ENCODE measurements around the gene MMS22L. TPM values are rescaled to one million over a fixed set of nuclear protein-coding genes. Genes with fewer than 3 reads are reported as not detected.

The MMS22L gene
- total and polyA plus RNA-seq, 4 donors, result 0.50 to 10.8 (median 4.1) TPM

DNA sequence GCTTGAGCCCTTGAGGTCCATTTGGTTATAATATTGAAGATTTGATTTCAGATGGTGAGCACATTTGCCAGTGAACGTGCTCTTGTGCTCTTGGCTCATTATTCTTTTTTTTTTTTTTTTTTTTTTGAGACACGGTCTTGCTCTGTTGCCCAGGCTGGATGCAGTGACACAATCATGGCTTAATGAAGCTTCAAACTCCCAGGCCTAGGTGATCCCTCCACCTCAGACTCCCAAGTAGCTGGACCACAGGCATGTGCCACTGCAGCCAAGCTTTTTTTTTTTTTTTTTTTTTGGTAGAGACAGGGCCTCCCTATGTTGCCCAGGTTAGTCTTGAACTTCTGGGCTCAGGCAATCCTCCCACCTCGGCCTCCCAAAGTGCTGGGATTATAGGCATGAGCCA lies 182.3 kb downstream of the MMS22L start:
- no peaks in the 10 kb centered on the region for H3K9me3 ChIP-seq (ENCODE audit: control insufficient read depth, low read length)
- no peak for DNase-seq
- H3K4me1 ChIP-seq (ENCODE audit: control insufficient read depth in 1 of 2, insufficient read depth in 2 of 2, low read length in 2 of 2), result no peaks in the 10 kb centered on the region
- no peaks in the 10 kb centered on the region for H3K27me3 ChIP-seq (ENCODE audit: control insufficient read depth in 1 of 2, insufficient read depth in 2 of 2, low read length in 1 of 2)
- intact Hi-C loops (cut with DNase I), result no loop called here
- H3K4me3 ChIP-seq (ENCODE audit: low read length in 2 of 2), result no peak overlapping the region
- no peak for ATAC-seq (ENCODE audit: low FRiP score)
- no peak overlapping the region for H3K27ac ChIP-seq (ENCODE audit: low read depth in 1 of 2, low read length in 2 of 2)
- 71 to 78% methylated on average over 2 to 3 of the region's 3 CpGs for WGBS, 2 donors
- no peaks in the 10 kb centered on the region for H3K36me3 ChIP-seq (ENCODE audit: control insufficient read depth in 1 of 2, insufficient read depth in 2 of 2, low read length in 1 of 2)

GRCh38 chr6:97097068-97098047 lies 185.7 kb downstream of the MMS22L start:
- H3K9me3 ChIP-seq (ENCODE audit: control insufficient read depth, low read length), result no peaks in the 10 kb centered on the region
- intact Hi-C loops (cut with DNase I), result no loop called here
- no peak overlapping the region for H3K27ac ChIP-seq (ENCODE audit: low read depth in 1 of 2, low read length in 2 of 2)
- H3K36me3 ChIP-seq (ENCODE audit: control insufficient read depth in 1 of 2, insufficient read depth in 2 of 2, low read length in 1 of 2), result no peaks in the 10 kb centered on the region
- DNase-seq, result no peak
- WGBS, 2 donors, result 60 to 61% methylated on average over 14 of the region's 14 CpGs
- no peak overlapping the region for H3K4me3 ChIP-seq (ENCODE audit: low read length in 2 of 2)
- no peak for ATAC-seq (ENCODE audit: low FRiP score)
- H3K27me3 ChIP-seq (ENCODE audit: control insufficient read depth in 1 of 2, insufficient read depth in 2 of 2, low read length in 1 of 2), result no peaks in the 10 kb centered on the region
- H3K4me1 ChIP-seq (ENCODE audit: control insufficient read depth in 1 of 2, insufficient read depth in 2 of 2, low read length in 2 of 2), result no peaks in the 10 kb centered on the region

GRCh38 chr6:97095311-97095850 lies 187.6 kb downstream of the MMS22L start:
- intact Hi-C loops (cut with DNase I), result no loop called here
- ATAC-seq (ENCODE audit: low FRiP score), result no peak
- H3K27me3 ChIP-seq (ENCODE audit: control insufficient read depth in 1 of 2, insufficient read depth in 2 of 2, low read length in 1 of 2), result no peaks in the 10 kb centered on the region
- no peak overlapping the region for H3K4me3 ChIP-seq (ENCODE audit: low read length in 2 of 2)
- 51 to 59% methylated on average over 3 of the region's 3 CpGs for WGBS, 2 donors
- no peaks in the 10 kb centered on the region for H3K4me1 ChIP-seq (ENCODE audit: control insufficient read depth in 1 of 2, insufficient read depth in 2 of 2, low read length in 2 of 2)
- DNase-seq, result no peak
- H3K27ac ChIP-seq (ENCODE audit: low read depth in 1 of 2, low read length in 2 of 2), result no peak overlapping the region
- no peaks in the 10 kb centered on the region for H3K36me3 ChIP-seq (ENCODE audit: control insufficient read depth in 1 of 2, insufficient read depth in 2 of 2, low read length in 1 of 2)
- no peaks in the 10 kb centered on the region for H3K9me3 ChIP-seq (ENCODE audit: control insufficient read depth, low read length)

DNA sequence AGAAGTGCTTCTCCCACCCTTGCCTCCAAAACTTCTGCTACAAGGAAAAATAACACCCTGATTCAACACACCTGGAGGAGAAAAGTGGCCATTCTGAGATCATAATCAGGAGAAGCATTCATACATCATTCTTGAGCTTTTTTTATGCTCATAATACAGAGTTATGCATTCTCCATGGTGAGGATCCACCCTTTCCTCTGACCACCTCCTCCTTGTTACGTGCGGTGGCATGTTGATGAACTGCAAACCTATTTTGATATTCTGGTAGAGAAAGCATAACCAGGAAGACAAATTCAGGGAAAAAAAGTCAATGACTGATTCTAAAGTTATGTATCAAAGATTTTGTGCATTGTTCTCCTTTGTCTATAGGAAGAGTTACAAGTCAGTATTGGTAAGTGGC lies 188.6 kb downstream of the MMS22L start:
- WGBS, 2 donors, result 96 to 97% methylated on average over 2 of the region's 2 CpGs
- ATAC-seq (ENCODE audit: low FRiP score), result no peak
- no peak for DNase-seq
- no peak overlapping the region for H3K4me3 ChIP-seq (ENCODE audit: low read length in 2 of 2)
- no peaks in the 10 kb centered on the region for H3K27me3 ChIP-seq (ENCODE audit: control insufficient read depth in 1 of 2, insufficient read depth in 2 of 2, low read length in 1 of 2)
- H3K9me3 ChIP-seq (ENCODE audit: control insufficient read depth, low read length), result no peaks in the 10 kb centered on the region
- H3K36me3 ChIP-seq (ENCODE audit: control insufficient read depth in 1 of 2, insufficient read depth in 2 of 2, low read length in 1 of 2), result no peaks in the 10 kb centered on the region
- H3K27ac ChIP-seq (ENCODE audit: low read depth in 1 of 2, low read length in 2 of 2), result no peak overlapping the region
- intact Hi-C loops (cut with DNase I), result no loop called here
- no peaks in the 10 kb centered on the region for H3K4me1 ChIP-seq (ENCODE audit: control insufficient read depth in 1 of 2, insufficient read depth in 2 of 2, low read length in 2 of 2)

- no peak overlapping the region for H3K4me3 ChIP-seq (ENCODE audit: low read length in 2 of 2)
- 60 to 69% methylated on average over 6 of the region's 6 CpGs for WGBS, 2 donors
- ATAC-seq (ENCODE audit: low FRiP score), result no peak
- H3K36me3 ChIP-seq (ENCODE audit: control insufficient read depth in 1 of 2, insufficient read depth in 2 of 2, low read length in 1 of 2), result no peaks in the 10 kb centered on the region
- no peaks in the 10 kb centered on the region for H3K4me1 ChIP-seq (ENCODE audit: control insufficient read depth in 1 of 2, insufficient read depth in 2 of 2, low read length in 2 of 2)
- intact Hi-C loops (cut with DNase I), result no loop called here
- no peaks in the 10 kb centered on the region for H3K9me3 ChIP-seq (ENCODE audit: control insufficient read depth, low read length)
- no peaks in the 10 kb centered on the region for H3K27me3 ChIP-seq (ENCODE audit: control insufficient read depth in 1 of 2, insufficient read depth in 2 of 2, low read length in 1 of 2)
- no peak for DNase-seq
- H3K27ac ChIP-seq (ENCODE audit: low read depth in 1 of 2, low read length in 2 of 2), result no peak overlapping the region
Measured at GRCh38 chr6:97092673-97093305, 190.2 kb downstream of the MMS22L start.
